Heart left ventricle (tissue), 16 donors: ENCODE results near the gene ASH1L. TPM values are rescaled to one million over a fixed set of nuclear protein-coding genes. Genes with fewer than 3 reads are reported as not detected.

ENCODE experiments used
- ATAC-seq, 4 donors: fragments of 200-7000 bp; cut with Tn5 transposase; one replicate each; pipeline ENCODE4 v1.9.1; 2020 to 2022; ENCODE audit warnings: moderate library complexity in 4 of 4, mild to moderate bottlenecking in 3 of 4, moderate number of reproducible peaks in 1 of 4
- DNase-seq, 5 donors: peaks; one replicate each; pipeline ENCODE4 v3.0.0-alpha.2; 2020
- H3K27ac ChIP-seq, 12 donors: fragments of 200-600 bp; sonication (generic) in 4 of 12; one replicate each; pipeline versions ENCODE4 v1.5.0 to v1.8.0; 2016 to 2022; ENCODE audit warnings: mild to moderate bottlenecking in 2 of 12
- H3K27me3 ChIP-seq, 9 donors: fragments of 200-600 bp; sonication (generic) in 2 of 9; one replicate each; pipeline versions ENCODE4 v1.5.1 to v1.8.0; 2016 to 2022; ENCODE audit warnings: mild to moderate bottlenecking in 3 of 9
- H3K36me3 ChIP-seq, 9 donors: fragments of 200-600 bp; sonication (generic) in 2 of 9; one replicate each; pipeline versions ENCODE4 v1.5.0 to v1.8.0; 2018 to 2022; ENCODE audit warnings: mild to moderate bottlenecking in 2 of 9
- H3K4me1 ChIP-seq, 12 donors: fragments of 200-600 bp; sonication (generic) in 4 of 12; one replicate each; pipeline versions ENCODE4 v1.5.0 to v1.8.0; 2016 to 2022; ENCODE audit warnings: mild to moderate bottlenecking in 3 of 12
- H3K4me3 ChIP-seq, 12 donors: fragments of 200-600 bp; sonication (generic) in 4 of 12; one replicate each; pipeline versions ENCODE4 v1.5.0 to v1.8.0; 2017 to 2022; ENCODE audit warnings: mild to moderate bottlenecking in 9 of 12, moderate library complexity in 4 of 12
- H3K9me3 ChIP-seq, 12 donors: fragments of 200-600 bp; sonication (generic) in 4 of 12; one replicate each; pipeline versions ENCODE4 v1.5.0 to v1.8.0; 2016 to 2022; ENCODE audit warnings: mild to moderate bottlenecking in 1 of 12
- POLR2A ChIP-seq, 2 donors: fragments of 450-650 bp; IDR thresholded peaks; one replicate each; pipeline ENCODE4 v1.6.1; 2017; ENCODE audit warnings: antibody characterized with exemption in 2 of 2, mild to moderate bottlenecking in 2 of 2, moderate library complexity in 2 of 2
- WGBS, 4 donors: extraction: QIAGEN DNeasy Blood & Tissue Kit in 2 of 4; methylation state at CpG; one replicate each; pipeline versions ENCODE4 v1.1.5 to v1.1.7; 2013 to 2018; 5-methylcytosine and 5-hydroxymethylcytosine counted together
- intact Hi-C, 10 donors: fragments of 100-400 bp; cut with DNase I; formaldehyde crosslinking; loops; one replicate each; pipeline versions ENCODE4 v1.11.1 to v1.14.2; 2022
- polyA plus RNA-seq, 2 donors: library from polyadenylated mRNA; stranded (reverse); fragments of 200-250 nt; gene quantifications; one replicate each; pipeline ENCODE4 v1.2.3, GENCODE V29; 2013
- total RNA-seq, 9 donors: library from RNA; depleted of rRNA in 2 of 9; stranded (reverse); fragments of >200 nt in 2 of 9; fragmentation: NEBNext Ultra II Directional in 3 of 9; extraction: Animal tissue kit (Norgen Biotek cat#: 25700) in 3 of 9; gene quantifications; one replicate each; pipeline versions ENCODE4 v1.1.0 to v1.2.4, GENCODE V29; 2016 to 2023
- TF ChIP-seq, protein P1 (sequence below), 12 donors: fragments of 200-600 bp; sonication (generic) in 4 of 12; IDR thresholded peaks; one replicate each; pipeline versions ENCODE4 v1.5.0 to v1.8.0; 2018 to 2022; ENCODE audit warnings: antibody characterized with exemption in 12 of 12, mild to moderate bottlenecking in 5 of 12
- donor health status: ischemic (EF 13 %, LVEDD 7.1; RV severe dilation, severe dysfunction).
- donor health status: healthy with polysubstance abuse.
- donor health status: DM: no; HTN: yes; CAD: no.
- donor health status: DM: no; HTN: no; CAD: no.
- donor health status: ischemic (EF 25% LVEDD 6.9; RV normal size, moderate dysfunction).
- donor health status: ischemic (EF 25% LVEDD 5.7; RV mildly dilated, moderate dysfunction).
- donor health status: healthy.
- donor health status: DM: yes; HTN: yes; CAD: no.
- donor health status: ischemic (EF 35%, LVEDD 5.7; RV mildly dilated, moderate dysfunction).
- donor health status: nonischemic (EF 11% LVEDD 7.7; RV severe dilation, severe dysfunction).
- donor health status: DM: yes; HTN: yes; CAD: no.
- donor health status: PGD.
- donor health status: ischemic (EF 29% LVEDD 5.4; RV normal size, mild dysfunction).
- donor health status: nonischemic (EF 23%, LVEDD 6.1; RV moderate dilation, normal function).

The ASH1L gene
- total and polyA plus RNA-seq, 11 donors, result 9.3 to 56.0 (median 43.7) TPM

DNA sequence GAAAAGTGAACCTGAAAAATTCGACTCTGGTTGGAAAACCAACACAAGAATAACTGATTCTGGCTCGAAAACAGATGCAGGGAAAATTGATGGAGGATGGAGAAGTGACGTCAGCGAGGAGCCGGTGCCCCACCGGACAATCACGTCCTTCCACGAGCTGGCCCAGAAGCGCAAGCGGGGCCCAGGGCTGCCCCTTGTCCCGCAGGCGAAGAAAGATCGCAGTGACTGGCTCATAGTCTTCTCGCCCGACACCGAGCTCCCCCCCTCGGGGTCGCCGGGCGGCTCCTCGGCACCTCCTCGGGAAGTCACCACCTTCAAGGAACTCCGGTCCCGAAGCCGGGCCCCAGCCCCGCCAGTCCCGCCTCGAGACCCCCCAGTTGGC, 240.0 kb downstream of the ASH1L start:
- 3% methylated on average over 12 to 28 of the region's 28 CpGs for WGBS, 4 donors
- peak in 3 of 5 donors; percentile 48 to 62 (median 53) for DNase-seq
- peaks cover 6 to 51% (median 31%) of the 10 kb centered on the region in 12 donors for H3K4me1 ChIP-seq
- H3K27me3 ChIP-seq, result no peaks in the 10 kb centered on the region
- no peak for ATAC-seq
- no peaks in the 10 kb centered on the region for H3K9me3 ChIP-seq
- intact Hi-C loops, result loop anchor here in 9 of 10 donors (2.0 to 10.0 kb wide), 10 partner anchors 14 to 270 kb away; partner anchors contain the start of genes HCN3 (in 7 of the 9), FDPS (in 3 of the 9), ASH1L (in 2 of the 9) and MTX1 (in 1 of the 9)
- peak overlapping the region; percentile 49 to 93 (median 80) for H3K4me3 ChIP-seq
- H3K27ac ChIP-seq, result peak overlapping the region; percentile 92 to 99 (median 95)
- TF ChIP-seq POLR2A (IDR thresholded peaks at IDR 0.05), result no peak
- TF ChIP-seq, protein P1, sequence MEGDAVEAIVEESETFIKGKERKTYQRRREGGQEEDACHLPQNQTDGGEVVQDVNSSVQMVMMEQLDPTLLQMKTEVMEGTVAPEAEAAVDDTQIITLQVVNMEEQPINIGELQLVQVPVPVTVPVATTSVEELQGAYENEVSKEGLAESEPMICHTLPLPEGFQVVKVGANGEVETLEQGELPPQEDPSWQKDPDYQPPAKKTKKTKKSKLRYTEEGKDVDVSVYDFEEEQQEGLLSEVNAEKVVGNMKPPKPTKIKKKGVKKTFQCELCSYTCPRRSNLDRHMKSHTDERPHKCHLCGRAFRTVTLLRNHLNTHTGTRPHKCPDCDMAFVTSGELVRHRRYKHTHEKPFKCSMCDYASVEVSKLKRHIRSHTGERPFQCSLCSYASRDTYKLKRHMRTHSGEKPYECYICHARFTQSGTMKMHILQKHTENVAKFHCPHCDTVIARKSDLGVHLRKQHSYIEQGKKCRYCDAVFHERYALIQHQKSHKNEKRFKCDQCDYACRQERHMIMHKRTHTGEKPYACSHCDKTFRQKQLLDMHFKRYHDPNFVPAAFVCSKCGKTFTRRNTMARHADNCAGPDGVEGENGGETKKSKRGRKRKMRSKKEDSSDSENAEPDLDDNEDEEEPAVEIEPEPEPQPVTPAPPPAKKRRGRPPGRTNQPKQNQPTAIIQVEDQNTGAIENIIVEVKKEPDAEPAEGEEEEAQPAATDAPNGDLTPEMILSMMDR (IDR thresholded peaks at IDR 0.05), result no peak
- H3K36me3 ChIP-seq, result peaks cover 0 to 36% (median 25%) of the 10 kb centered on the region in 9 donors

DNA sequence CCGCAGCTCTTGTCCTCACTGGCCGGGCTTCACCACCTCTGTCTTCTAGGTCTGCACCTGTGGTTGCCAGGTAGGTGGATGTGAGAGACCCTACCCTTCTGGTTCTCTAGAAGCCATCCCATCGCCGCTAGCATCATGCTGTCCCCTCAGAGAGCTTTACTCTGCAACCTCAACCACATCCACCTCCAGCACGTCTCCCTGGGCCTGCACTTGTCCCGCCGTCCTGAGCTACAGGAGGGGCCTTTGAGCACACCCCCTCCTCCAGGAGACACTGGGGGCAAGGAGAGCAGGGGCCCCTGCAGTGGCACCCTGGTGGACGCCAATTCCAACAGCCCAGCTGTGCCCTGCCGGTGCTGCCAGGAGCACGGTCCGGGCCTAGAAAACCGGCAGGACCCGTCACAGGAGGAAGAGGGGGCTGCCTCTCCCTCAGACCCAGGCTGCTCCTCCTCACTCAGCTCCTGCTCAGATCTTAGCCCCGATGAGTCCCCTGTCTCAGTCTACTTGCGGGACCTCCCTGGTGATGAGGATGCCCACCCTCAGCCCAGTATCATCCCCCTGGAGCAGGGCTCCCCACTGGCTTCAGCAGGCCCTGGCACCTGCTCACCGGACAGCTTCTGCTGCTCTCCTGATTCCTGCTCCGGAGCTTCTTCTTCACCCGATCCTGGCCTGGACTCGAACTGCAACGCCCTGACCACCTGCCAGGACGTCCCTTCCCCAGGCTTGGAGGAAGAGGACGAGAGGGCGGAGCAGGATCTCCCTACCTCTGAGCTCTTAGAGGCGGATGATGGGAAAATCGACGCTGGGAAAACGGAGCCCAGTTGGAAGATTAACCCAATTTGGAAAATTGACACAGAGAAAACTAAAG, 240.7 kb downstream of the ASH1L start:
- TF ChIP-seq, protein P1 (IDR thresholded peaks at IDR 0.05), result no peak
- no peak for TF ChIP-seq POLR2A (IDR thresholded peaks at IDR 0.05)
- Histone ChIP-seq H3K27me3 (no peaks in the 10 kb centered on the region), H3K4me3 (peak overlapping the region in 11 of 12 donors; percentile 64 to 93 (median 82)), H3K36me3 (peaks cover 0 to 33% (median 19%) of the 10 kb centered on the region in 9 donors), H3K27ac (peak overlapping the region; percentile 64 to 99 (median 95)), H3K4me1 (peaks cover 6 to 51% (median 31%) of the 10 kb centered on the region in 12 donors), H3K9me3 (no peaks in the 10 kb centered on the region)
- ATAC-seq (no peak), DNase-seq (peak in 1 of 5 donors; percentile 32)
- WGBS, 4 donors, result 44 to 54% (median 49%) methylated on average over 25 to 27 of the region's 27 CpGs
- intact Hi-C loops, result loop anchor here in 9 of 10 donors (2.0 to 10.0 kb wide), 11 partner anchors 13 to 270 kb away; partner anchors contain the start of genes HCN3 (in 7 of the 9), FDPS (in 3 of the 9), ASH1L (in 2 of the 9) and MTX1 (in 1 of the 9)

DNA sequence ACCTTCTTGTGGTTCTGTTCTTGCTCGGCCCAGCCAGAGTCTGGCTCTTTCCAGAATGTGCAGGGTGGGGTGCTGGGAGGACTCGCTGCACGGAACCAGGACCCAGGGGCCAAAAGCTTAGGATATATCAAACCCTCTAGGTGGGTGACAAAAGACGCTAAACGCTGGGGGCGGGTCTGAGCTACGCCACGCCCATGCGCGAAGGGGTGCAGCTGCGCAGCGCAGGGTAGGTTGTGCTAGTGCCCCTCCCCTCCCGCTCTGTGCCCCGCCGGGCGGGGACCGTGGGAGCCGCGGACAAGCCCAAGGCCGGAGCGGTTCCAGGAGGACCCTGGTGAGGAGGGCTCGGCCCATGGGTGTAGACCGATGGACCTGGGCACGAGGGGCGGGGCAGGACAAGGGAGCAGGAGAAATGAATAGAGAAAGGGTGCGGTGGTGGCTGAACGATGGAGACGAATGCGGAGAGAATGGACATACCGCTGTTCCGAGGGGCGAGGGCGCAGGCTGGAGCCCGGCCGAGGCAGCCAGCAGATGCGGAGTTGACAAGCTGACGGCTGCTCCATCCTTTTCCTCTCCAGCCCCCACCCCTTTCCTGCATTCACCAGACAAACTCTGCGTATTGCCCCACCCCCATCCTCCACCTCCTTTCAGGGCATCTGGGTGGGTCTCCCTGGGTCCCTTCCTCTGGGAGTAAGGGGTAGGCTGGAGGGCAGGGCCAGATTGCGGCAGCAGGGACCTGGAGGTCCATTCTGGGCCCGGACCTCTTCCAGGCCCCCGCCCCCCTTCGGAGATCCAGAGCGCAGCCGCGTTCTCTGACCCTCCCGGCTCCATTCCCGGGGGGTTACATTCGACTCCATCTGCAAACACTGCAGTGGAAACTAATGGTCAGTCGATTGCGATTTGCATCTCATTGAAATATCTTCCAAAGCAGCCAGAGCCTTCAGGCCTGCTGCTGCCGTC, 241.7 kb downstream of the ASH1L start, which contains the start of gene RUSC1:
Gene RUSC1, plus strand, starts transcription at position 234 of the 957 bp plus-strand sequence. CDS start 880 bp downstream, outside the sequence.
- 7 to 18% (median 11%) methylated on average over 41 to 51 of the region's 51 CpGs for WGBS, 4 donors
- peak within 1 kb of the TSS; percentile 32 to 93 (median 78) for H3K4me3 ChIP-seq
- H3K9me3 ChIP-seq, result no peaks in the 10 kb centered on the region
- no peaks in the 10 kb centered on the region for H3K27me3 ChIP-seq
- H3K36me3 ChIP-seq, result peaks cover 0 to 34% (median 15%) of the 10 kb centered on the region in 9 donors
- peaks cover 6 to 48% (median 31%) of the 10 kb centered on the region in 12 donors for H3K4me1 ChIP-seq
- peak within 1 kb of the TSS; percentile 64 to 99 (median 95) for H3K27ac ChIP-seq
- peak; percentile 86 to 91 (median 88) for DNase-seq
- ATAC-seq, result peak; percentile 39 to 52 (median 46)
- TF ChIP-seq, protein P1 (IDR thresholded peaks at IDR 0.05), result peak in 1 of 12 donors; percentile 19
- TF ChIP-seq POLR2A (IDR thresholded peaks at IDR 0.05), result peak in 1 of 2 donors; percentile 53
- intact Hi-C loops, result loop anchor here in 8 of 10 donors (2.0 to 10.0 kb wide), 7 partner anchors 44 to 271 kb away; partner anchors contain the start of genes HCN3 (in 6 of the 8), ASH1L (in 2 of the 8), MTX1 (in 1 of the 8) and THBS3 (in 1 of the 8)
